ENCODE measurements around the gene ACP5.
"Not testable (repeated sequence)": the region's sequence is repeated elsewhere in the genome, so short reads cannot be mapped to it uniquely, and the experiment has no call there.

The ACP5 gene

GRCh38 chr19:11596156-11596555, 18.7 kb upstream of the ACP5 start:
- Mint-ChIP-seq H3K36me3 (no peaks in the 10 kb centered on the region), H3K4me1 (peaks cover 9% of the 10 kb centered on the region), H3K4me3 (peak overlapping the region; percentile 37), H3K9me3 (no peaks in the 10 kb centered on the region), H3K27me3 (no peaks in the 10 kb centered on the region), H3K27ac (peak overlapping the region; percentile 97)
- DNase-seq (ENCODE audit: low spot score in 2 of 2) (no peak), ATAC-seq (ENCODE audit: low read depth) (no peak)

- Mint-ChIP-seq H3K9me3 (no peaks in the 10 kb centered on the region), H3K27ac (no peak overlapping the region), H3K4me3 (no peak overlapping the region), H3K36me3 (no peaks in the 10 kb centered on the region), H3K4me1 (peaks cover 7% of the 10 kb centered on the region), H3K27me3 (no peaks in the 10 kb centered on the region)
- DNase-seq (ENCODE audit: low spot score in 2 of 2) (no peak), ATAC-seq (ENCODE audit: low read depth) (no peak)
Observed at GRCh38 chr19:11594084-11594483, 16.6 kb upstream of the ACP5 start.

GRCh38 chr19:11587975-11588631, 10.7 kb upstream of the ACP5 start:
- no peaks in the 10 kb centered on the region for H3K9me3 Mint-ChIP-seq
- peak overlapping the region; percentile 78 for H3K27ac Mint-ChIP-seq
- peaks cover 21% of the 10 kb centered on the region for H3K4me1 Mint-ChIP-seq
- H3K27me3 Mint-ChIP-seq: no peaks in the 10 kb centered on the region
- H3K36me3 Mint-ChIP-seq: no peaks in the 10 kb centered on the region
- H3K4me3 Mint-ChIP-seq: no peak overlapping the region
- ATAC-seq (ENCODE audit: low read depth) (no peak), DNase-seq (ENCODE audit: low spot score in 2 of 2) (no peak)

- H3K4me3 Mint-ChIP-seq: no peak overlapping the region
- DNase-seq (ENCODE audit: low spot score in 2 of 2) (peak; percentile 85 to 91), ATAC-seq (ENCODE audit: low read depth) (peak; percentile 43)
- H3K4me1 Mint-ChIP-seq: peaks cover 21% of the 10 kb centered on the region
- H3K36me3 Mint-ChIP-seq: no peaks in the 10 kb centered on the region
- H3K27ac Mint-ChIP-seq: peak overlapping the region; percentile 78
- H3K9me3 Mint-ChIP-seq: no peaks in the 10 kb centered on the region
- no peaks in the 10 kb centered on the region for H3K27me3 Mint-ChIP-seq
Observed at GRCh38 chr19:11587302-11587974, 10.0 kb upstream of the ACP5 start.

- Mint-ChIP-seq H3K4me3 (no peak overlapping the region), H3K9me3 (no peaks in the 10 kb centered on the region), H3K27me3 (no peaks in the 10 kb centered on the region), H3K4me1 (peaks cover 25% of the 10 kb centered on the region), H3K27ac (no peak overlapping the region), H3K36me3 (no peaks in the 10 kb centered on the region)
- DNase-seq (ENCODE audit: low spot score in 2 of 2) (no peak), ATAC-seq (ENCODE audit: low read depth) (no peak)
Observed at GRCh38 chr19:11586331-11586730, 8.9 kb upstream of the ACP5 start.

GRCh38 chr19:11581740-11582139, 4.3 kb upstream of the ACP5 start:
- peak; percentile 71 for ATAC-seq (ENCODE audit: low read depth)

GRCh38 chr19:11580116-11580515, 2.7 kb upstream of the ACP5 start:
- no peak for ATAC-seq (ENCODE audit: low read depth)
- peak overlapping the region; percentile 92 for H3K4me3 Mint-ChIP-seq
- peaks cover 10% of the 10 kb centered on the region for H3K36me3 Mint-ChIP-seq
- peaks cover 42% of the 10 kb centered on the region for H3K4me1 Mint-ChIP-seq
- peak overlapping the region; percentile 94 for H3K27ac Mint-ChIP-seq
- peaks cover 1% of the 10 kb centered on the region for H3K9me3 Mint-ChIP-seq
- no peak for DNase-seq (ENCODE audit: low spot score in 2 of 2)
- no peaks in the 10 kb centered on the region for H3K27me3 Mint-ChIP-seq

More at GRCh38 chr19:11581740-11582139, 4.3 kb upstream of the ACP5 start:
- Mint-ChIP-seq H3K27ac (peak overlapping the region; percentile 94), H3K4me3 (peak overlapping the region; percentile 77), H3K9me3 (peaks cover 1% of the 10 kb centered on the region), H3K27me3 (no peaks in the 10 kb centered on the region), H3K36me3 (peaks cover 3% of the 10 kb centered on the region), H3K4me1 (peaks cover 38% of the 10 kb centered on the region)
- peak; percentile 59 to 78 for DNase-seq (ENCODE audit: low spot score in 2 of 2)

- Mint-ChIP-seq H3K4me1 (peaks cover 44% of the 10 kb centered on the region), H3K27me3 (no peaks in the 10 kb centered on the region), H3K36me3 (peaks cover 12% of the 10 kb centered on the region), H3K4me3 (peak overlapping the region; percentile 92), H3K9me3 (peaks cover 1% of the 10 kb centered on the region), H3K27ac (peak overlapping the region; percentile 94)
- DNase-seq (ENCODE audit: low spot score in 2 of 2) (peak in 1 of 2 donors; percentile 49), ATAC-seq (ENCODE audit: low read depth) (peak; percentile 44)
Observed at GRCh38 chr19:11578258-11579142, 1.1 kb upstream of the ACP5 start.

GRCh38 chr19:11576227-11576626, 1.2 kb downstream of the ACP5 start:
- no peak overlapping the region for H3K27ac Mint-ChIP-seq
- peaks cover 1% of the 10 kb centered on the region for H3K9me3 Mint-ChIP-seq
- peaks cover 36% of the 10 kb centered on the region for H3K4me1 Mint-ChIP-seq
- DNase-seq (ENCODE audit: low spot score in 2 of 2): no peak
- peaks cover 12% of the 10 kb centered on the region for H3K36me3 Mint-ChIP-seq
- no peak overlapping the region for H3K4me3 Mint-ChIP-seq
- no peak for ATAC-seq (ENCODE audit: low read depth)
- H3K27me3 Mint-ChIP-seq: no peaks in the 10 kb centered on the region

GRCh38 chr19:11574689-11575088, 2.8 kb downstream of the ACP5 start:
- H3K4me1 Mint-ChIP-seq: peaks cover 34% of the 10 kb centered on the region
- peak overlapping the region; percentile 88 for H3K27ac Mint-ChIP-seq

GRCh38 chr19:11573763-11574162, 3.7 kb downstream of the ACP5 start:
- not testable (repeated sequence) for H3K9me3 Mint-ChIP-seq; DNase-seq (ENCODE audit: low spot score in 2 of 2); H3K27me3 Mint-ChIP-seq; H3K27ac Mint-ChIP-seq; ATAC-seq (ENCODE audit: low read depth); H3K4me3 Mint-ChIP-seq
- peaks cover 12% of the 10 kb centered on the region for H3K36me3 Mint-ChIP-seq
- peaks cover 36% of the 10 kb centered on the region for H3K4me1 Mint-ChIP-seq

More at GRCh38 chr19:11574689-11575088, 2.8 kb downstream of the ACP5 start:
- Mint-ChIP-seq H3K9me3 (no peaks in the 10 kb centered on the region), H3K36me3 (peaks cover 12% of the 10 kb centered on the region), H3K27me3 (no peaks in the 10 kb centered on the region), H3K4me3 (peak overlapping the region; percentile 32)
- DNase-seq (ENCODE audit: low spot score in 2 of 2): no peak
- ATAC-seq (ENCODE audit: low read depth): peak; percentile 57

GRCh38 chr19:11573354-11573753, 4.1 kb downstream of the ACP5 start:
- H3K27me3 Mint-ChIP-seq; H3K9me3 Mint-ChIP-seq; DNase-seq (ENCODE audit: low spot score in 2 of 2); H3K27ac Mint-ChIP-seq; ATAC-seq (ENCODE audit: low read depth); H3K4me3 Mint-ChIP-seq: not testable (repeated sequence)
- Mint-ChIP-seq H3K4me1 (peaks cover 38% of the 10 kb centered on the region), H3K36me3 (peaks cover 12% of the 10 kb centered on the region)

- H3K36me3 Mint-ChIP-seq: peaks cover 5% of the 10 kb centered on the region
- peaks cover 29% of the 10 kb centered on the region for H3K4me1 Mint-ChIP-seq
- no peaks in the 10 kb centered on the region for H3K9me3 Mint-ChIP-seq
- no peak overlapping the region for H3K27ac Mint-ChIP-seq
- ATAC-seq (ENCODE audit: low read depth): no peak
- H3K4me3 Mint-ChIP-seq: no peak overlapping the region
- no peak for DNase-seq (ENCODE audit: low spot score in 2 of 2)
- no peaks in the 10 kb centered on the region for H3K27me3 Mint-ChIP-seq
Observed at GRCh38 chr19:11570039-11570462, 7.4 kb downstream of the ACP5 start.

- DNase-seq (ENCODE audit: low spot score in 2 of 2) (no peak), ATAC-seq (ENCODE audit: low read depth) (no peak)
- H3K9me3 Mint-ChIP-seq: no peaks in the 10 kb centered on the region
- peaks cover 37% of the 10 kb centered on the region for H3K4me1 Mint-ChIP-seq
- H3K27me3 Mint-ChIP-seq: no peaks in the 10 kb centered on the region
- H3K4me3 Mint-ChIP-seq: peak overlapping the region; percentile 60
- H3K36me3 Mint-ChIP-seq: peaks cover 2% of the 10 kb centered on the region
- H3K27ac Mint-ChIP-seq: peak overlapping the region; percentile 87
Observed at GRCh38 chr19:11566164-11566563, 11.3 kb downstream of the ACP5 start.

Data from memory B cell (primary cell).